Endodermal cell (in vitro differentiated cells): Measurements from ENCODE around the gene PPP1R2B. TPM values are rescaled to one million over a fixed set of nuclear protein-coding genes. Genes with fewer than 3 reads are reported as not detected.

Experiments used
- DNase-seq: peaks from one replicate; pipeline ENCODE4 v3.0.0-alpha.2; 2017
- H3K27ac ChIP-seq: 2 replicates; pipeline ENCODE4 v1.5.1; 2013; ENCODE audit warnings: mild to moderate bottlenecking, low read depth, low read length, moderate library complexity
- H3K27me3 ChIP-seq: 2 replicates; pipeline ENCODE4 v1.6.1; 2013; ENCODE audit warnings: mild to moderate bottlenecking, low read length, moderate library complexity; ENCODE audit not compliant: insufficient read depth, control insufficient read depth, poor library complexity, severe bottlenecking
- H3K36me3 ChIP-seq: 2 replicates; pipeline ENCODE4 v1.7.0; 2013; ENCODE audit warnings: mild to moderate bottlenecking, low read length, moderate library complexity; ENCODE audit not compliant: control insufficient read depth, insufficient read depth
- H3K4me1 ChIP-seq: one replicate; pipeline ENCODE4 v1.7.0; 2013; ENCODE audit warnings: low read length; ENCODE audit not compliant: control insufficient read depth, insufficient read depth
- H3K4me3 ChIP-seq: 2 replicates; pipeline ENCODE4 v1.5.1; 2013; ENCODE audit warnings: mild to moderate bottlenecking, low read length, moderate library complexity
- H3K9ac ChIP-seq: 2 replicates; pipeline ENCODE4 v1.6.1; 2013; ENCODE audit warnings: mild to moderate bottlenecking, low read length, moderate library complexity; ENCODE audit not compliant: poor library complexity, severe bottlenecking; ENCODE audit errors: extremely low read depth
- H3K9me3 ChIP-seq: 2 replicates; pipeline ENCODE4 v1.6.1; 2013; ENCODE audit warnings: mild to moderate bottlenecking, low read length, moderate library complexity; ENCODE audit not compliant: control insufficient read depth
- H3K27ac Mint-ChIP-seq: 2 replicates; pipeline ENCODE4 v1.8.0; 2020; ENCODE audit warnings: mixed read lengths
- H3K27me3 Mint-ChIP-seq: 2 replicates; pipeline ENCODE4 v1.8.0; 2021; ENCODE audit warnings: mild to moderate bottlenecking, mixed read lengths; ENCODE audit not compliant: insufficient read depth
- H3K36me3 Mint-ChIP-seq: 2 replicates; pipeline ENCODE4 v1.8.0; 2020; ENCODE audit warnings: low read depth, mixed read lengths
- H3K4me1 Mint-ChIP-seq: 2 replicates; pipeline ENCODE4 v1.8.0; 2020; ENCODE audit warnings: mixed read lengths
- H3K4me3 Mint-ChIP-seq: 2 replicates; pipeline ENCODE4 v1.8.0; 2020; ENCODE audit warnings: mild to moderate bottlenecking, moderate library complexity, mixed read lengths
- H3K9me3 Mint-ChIP-seq: 2 replicates; pipeline ENCODE4 v1.8.0; 2020; ENCODE audit warnings: mild to moderate bottlenecking, mixed read lengths
- CTCF ChIP-seq: fragments of 200-600 bp; sonication (generic); conservative IDR thresholded peaks from 2 replicates; pipeline ENCODE4 v1.5.0; 2021; ENCODE audit warnings: antibody characterized with exemption, mild to moderate bottlenecking
- WGBS, 2 experiments: methylation state at CpG; one replicate each; pipeline versions ENCODE4 v1.1.5 to v1.1.7; 2013; ENCODE audit warnings: missing lambda C conversion rate in 2 of 2, mixed read lengths in 1 of 2; ENCODE audit not compliant: insufficient coverage in 1 of 2, insufficient read length in 1 of 2; 5-methylcytosine and 5-hydroxymethylcytosine counted together
- total RNA-seq, 2 donors: library from RNA; stranded (reverse); fragmentation: NEBNext Ultra II Directional in 1 of 2; extraction: Animal tissue kit (Norgen Biotek cat#: 25700) in 1 of 2; gene quantifications; 2 replicates in 1 of 2; 3 replicates in 1 of 2; pipeline ENCODE4 v1.2.1, GENCODE V29; 2021

The PPP1R2B gene
- total RNA-seq, 2 donors from 2014 or later = not detected

- H3K27ac Mint-ChIP-seq = no peak overlapping the region
- Histone ChIP-seq H3K9ac (no peak overlapping the region), H3K4me3 (no peak overlapping the region), H3K27ac (no peak overlapping the region), H3K36me3 (no peaks in the 10 kb centered on the region), H3K27me3 (peaks cover 10% of the 10 kb centered on the region), H3K9me3 (no peaks in the 10 kb centered on the region), H3K4me1 (no peaks in the 10 kb centered on the region)
- H3K9me3 Mint-ChIP-seq = no peaks in the 10 kb centered on the region
- TF ChIP-seq CTCF = no peak
- no peaks in the 10 kb centered on the region for H3K36me3 Mint-ChIP-seq
- peaks cover 7% of the 10 kb centered on the region for H3K27me3 Mint-ChIP-seq
- 86 to 91% methylated on average over 1 to 3 of the region's 3 CpGs for WGBS, 2 experiments
- H3K4me1 Mint-ChIP-seq = no peaks in the 10 kb centered on the region
- no peak for DNase-seq
- no peak overlapping the region for H3K4me3 Mint-ChIP-seq
Observed at GRCh38 chr5:156819537-156819936, 30.6 kb upstream of the PPP1R2B start.

- no peaks in the 10 kb centered on the region for H3K4me1 Mint-ChIP-seq
- Histone ChIP-seq H3K9me3 (no peaks in the 10 kb centered on the region), H3K36me3 (no peaks in the 10 kb centered on the region), H3K4me3 (no peak overlapping the region), H3K27me3 (peaks cover 10% of the 10 kb centered on the region), H3K4me1 (no peaks in the 10 kb centered on the region), H3K27ac (no peak overlapping the region), H3K9ac (no peak overlapping the region)
- no peak overlapping the region for H3K27ac Mint-ChIP-seq
- no peaks in the 10 kb centered on the region for H3K9me3 Mint-ChIP-seq
- peaks cover 7% of the 10 kb centered on the region for H3K27me3 Mint-ChIP-seq
- H3K36me3 Mint-ChIP-seq = no peaks in the 10 kb centered on the region
- peak; percentile 53 for DNase-seq
- WGBS, 2 experiments = 77 to 79% methylated on average over 4 to 7 of the region's 7 CpGs
- no peak overlapping the region for H3K4me3 Mint-ChIP-seq
- TF ChIP-seq CTCF = no peak
Observed at GRCh38 chr5:156819967-156820581, 30.0 kb upstream of the PPP1R2B start.

GRCh38 chr5:156824241-156824640, 25.9 kb upstream of the PPP1R2B start:
- no peak for TF ChIP-seq CTCF
- Histone ChIP-seq H3K27ac (no peak overlapping the region), H3K9me3 (no peaks in the 10 kb centered on the region), H3K36me3 (no peaks in the 10 kb centered on the region), H3K4me3 (no peak overlapping the region), H3K9ac (no peak overlapping the region), H3K27me3 (peaks cover 10% of the 10 kb centered on the region), H3K4me1 (no peaks in the 10 kb centered on the region)
- no peak overlapping the region for H3K27ac Mint-ChIP-seq
- H3K4me1 Mint-ChIP-seq = no peaks in the 10 kb centered on the region
- 82% methylated on average over 4 of the region's 4 CpGs; no CpG with 5 or more reads in 1 of the 2 experiments for WGBS, 2 experiments
- no peak overlapping the region for H3K4me3 Mint-ChIP-seq
- H3K9me3 Mint-ChIP-seq = peaks cover 6% of the 10 kb centered on the region
- no peak for DNase-seq
- no peaks in the 10 kb centered on the region for H3K36me3 Mint-ChIP-seq
- peaks cover 4% of the 10 kb centered on the region for H3K27me3 Mint-ChIP-seq
